SU-DHL-6 (cell line): ENCODE results near the gene PDE2A.

Experiments used
- H2AFZ ChIP-seq: fragments of 200-600 bp; sonication (generic); 2 replicates; pipeline ENCODE4 v1.6.1; 2014; ENCODE audit warnings: low read depth, mild to moderate bottlenecking, moderate library complexity, mixed read lengths, antibody characterized with exemption, low read length; ENCODE audit not compliant: severe bottlenecking
- H3F3A ChIP-seq: fragments of 200-600 bp; shearing (Covaris generic); 2 replicates; pipeline ENCODE4 v1.6.0; 2016; ENCODE audit warnings: antibody characterized with exemption, mild to moderate bottlenecking; ENCODE audit not compliant: insufficient read depth
- H3K27ac ChIP-seq: fragments of 200-600 bp; sonication (generic); 2 replicates; pipeline ENCODE4 v1.5.1; 2016; ENCODE audit warnings: low read depth, mild to moderate bottlenecking, low read length, moderate library complexity, mixed read lengths
- H3K27me3 ChIP-seq: fragments of 200-600 bp; sonication (generic), shearing (Covaris generic); 2 replicates; pipeline ENCODE4 v1.6.0; 2014; ENCODE audit warnings: mild to moderate bottlenecking, low read length
- H3K36me3 ChIP-seq: fragments of 200-600 bp; sonication (generic); 2 replicates; pipeline ENCODE4 v1.6.1; 2014; ENCODE audit warnings: mild to moderate bottlenecking, low read length, mixed read lengths
- H3K4me2 ChIP-seq: fragments of 300-600, 200-600 bp; shearing (Covaris generic), sonication (generic); 2 replicates; pipeline ENCODE4 v1.6.0; 2014; ENCODE audit warnings: low read length, low read depth, mild to moderate bottlenecking; ENCODE audit not compliant: poor library complexity, severe bottlenecking
- H3K4me3 ChIP-seq: fragments of 200-600 bp; sonication (generic); 2 replicates; pipeline ENCODE4 v1.5.1; 2014; ENCODE audit warnings: antibody characterized with exemption, low read length, mild to moderate bottlenecking, mixed read lengths; ENCODE audit not compliant: insufficient read depth, poor library complexity, severe bottlenecking
- H3K79me2 ChIP-seq: fragments of 200-600 bp; sonication (generic); 2 replicates; pipeline ENCODE4 v1.6.1; 2014; ENCODE audit warnings: mild to moderate bottlenecking, low read length, moderate library complexity; ENCODE audit not compliant: insufficient read depth
- H3K9ac ChIP-seq: fragments of 200-600 bp; sonication (generic); 2 replicates; pipeline ENCODE4 v1.7.0; 2014; ENCODE audit warnings: mild to moderate bottlenecking, low read length
- H3K9me2 ChIP-seq: fragments of 200-600 bp; sonication (generic); replicated peaks from 2 replicates; pipeline ENCODE4 v1.6.1; 2014; ENCODE audit warnings: low read length; ENCODE audit not compliant: insufficient read depth
- H3K9me3 ChIP-seq: fragments of 200-600 bp; sonication (generic); 2 replicates; pipeline ENCODE4 v1.6.1; 2014; ENCODE audit warnings: low read length, mixed read lengths; ENCODE audit not compliant: insufficient read depth
- H4K20me1 ChIP-seq: fragments of 200-600 bp; sonication (generic); 2 replicates; pipeline ENCODE4 v1.6.1; 2014; ENCODE audit warnings: low read depth, mild to moderate bottlenecking, antibody characterized with exemption, low read length, moderate library complexity, mixed read lengths
- CTCF ChIP-seq: fragments of 200-600 bp; sonication (generic); IDR thresholded peaks from one replicate; pipeline ENCODE4 v1.5.1; 2017; ENCODE audit warnings: antibody characterized with exemption, mild to moderate bottlenecking, low read length, moderate library complexity; ENCODE audit not compliant: insufficient read depth, poor library complexity, severe bottlenecking
- EZH2phosphoT487 ChIP-seq: fragments of 200-600 bp; sonication (generic), shearing (Covaris generic); conservative IDR thresholded peaks from 2 replicates; pipeline ENCODE4 v1.6.1; 2018; ENCODE audit warnings: mild to moderate bottlenecking, antibody characterized with exemption, low read length, moderate library complexity, mixed read lengths

PDE2A gene

GRCh38 chr11:72569966-72570892, 104.0 kb downstream of the PDE2A start:
- Histone ChIP-seq H3F3A (no peaks in the 10 kb centered on the region), H4K20me1 (no peaks in the 10 kb centered on the region), H3K9me2 (no peaks in the 10 kb centered on the region), H3K27me3 (no peaks in the 10 kb centered on the region), H3K36me3 (no peaks in the 10 kb centered on the region), H3K4me3 (no peak overlapping the region), H3K9ac (no peak overlapping the region), H3K79me2 (no peaks in the 10 kb centered on the region), H3K4me2 (no peak overlapping the region), H3K27ac (no peak overlapping the region), H2AFZ (no peak overlapping the region), H3K9me3 (no peaks in the 10 kb centered on the region)
- TF ChIP-seq CTCF (no peak), EZH2phosphoT487 (no peak)

GRCh38 chr11:72568861-72569260, 105.4 kb downstream of the PDE2A start:
- H3K4me3 ChIP-seq, result no peak overlapping the region
- TF ChIP-seq CTCF, result no peak
- no peak for TF ChIP-seq EZH2phosphoT487
- no peaks in the 10 kb centered on the region for H3K27me3 ChIP-seq
- no peaks in the 10 kb centered on the region for H3K79me2 ChIP-seq
- no peak overlapping the region for H3K9ac ChIP-seq
- H3K4me2 ChIP-seq, result no peak overlapping the region
- no peak overlapping the region for H2AFZ ChIP-seq
- no peak overlapping the region for H3K27ac ChIP-seq
- H3K9me2 ChIP-seq, result no peaks in the 10 kb centered on the region
- no peaks in the 10 kb centered on the region for H4K20me1 ChIP-seq
- H3K36me3 ChIP-seq, result no peaks in the 10 kb centered on the region
- no peaks in the 10 kb centered on the region for H3F3A ChIP-seq
- no peaks in the 10 kb centered on the region for H3K9me3 ChIP-seq

GRCh38 chr11:72562431-72562830, 111.8 kb downstream of the PDE2A start:
- H3K27me3 ChIP-seq, result no peaks in the 10 kb centered on the region
- no peak overlapping the region for H3K4me3 ChIP-seq
- H2AFZ ChIP-seq, result no peak overlapping the region
- H3K9me2 ChIP-seq, result no peaks in the 10 kb centered on the region
- no peak overlapping the region for H3K4me2 ChIP-seq
- no peaks in the 10 kb centered on the region for H3K79me2 ChIP-seq
- TF ChIP-seq CTCF (no peak), EZH2phosphoT487 (no peak)
- no peak overlapping the region for H3K27ac ChIP-seq
- no peak overlapping the region for H3K9ac ChIP-seq
- no peaks in the 10 kb centered on the region for H4K20me1 ChIP-seq
- no peaks in the 10 kb centered on the region for H3F3A ChIP-seq
- H3K36me3 ChIP-seq, result no peaks in the 10 kb centered on the region
- H3K9me3 ChIP-seq, result no peaks in the 10 kb centered on the region
